Embryonic facial prominence (tissue), 1 donor: ENCODE results near the gene HPGD.

ENCODE experiments used
- DNase-seq: peaks from one replicate; pipeline ENCODE4 v3.0.0-alpha.2; 2016; ENCODE audit errors: extremely low spot score

HPGD gene

GRCh38 chr4:174474457-174475075, 47.7 kb downstream of the HPGD start:
- DNase-seq = no peak

DNA sequence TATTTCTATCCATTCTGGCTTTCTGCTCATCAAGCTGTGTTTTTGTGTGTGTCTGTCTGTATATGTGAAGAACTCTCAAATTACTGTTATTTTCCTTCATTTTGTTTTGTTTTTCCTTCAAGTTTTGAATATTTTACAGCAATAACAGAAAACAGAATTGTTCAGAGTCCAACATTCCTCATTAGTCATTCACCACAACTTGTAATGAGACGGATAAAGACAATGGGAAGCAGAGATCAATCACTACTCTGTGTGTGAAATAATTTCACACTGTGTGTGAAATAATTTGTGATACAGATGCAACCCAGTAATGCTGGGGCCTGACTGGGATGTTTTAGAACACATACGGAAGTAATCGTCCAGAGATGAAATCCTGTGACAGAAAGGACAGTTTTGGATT, 55.2 kb downstream of the HPGD start:
- no peak for DNase-seq

DNA sequence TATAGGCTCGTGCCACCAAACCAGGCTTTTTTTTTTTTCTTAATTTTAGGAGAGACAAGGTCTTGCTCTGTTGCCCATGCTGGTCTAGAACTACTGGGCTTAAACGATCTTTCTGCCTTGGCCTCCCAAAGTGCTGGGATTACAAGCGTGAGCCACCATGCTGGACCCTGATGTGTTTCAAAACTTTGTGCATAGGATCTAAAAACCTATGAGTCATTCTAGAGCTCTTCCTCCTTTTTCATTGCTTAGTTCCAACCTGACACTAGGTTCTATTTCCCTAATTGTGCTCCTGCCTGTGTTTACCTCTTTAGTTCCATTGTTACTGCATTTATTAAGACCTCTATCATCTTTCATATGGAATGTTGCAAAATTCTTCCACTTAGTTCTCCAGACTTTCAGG, 57.3 kb downstream of the HPGD start:
- DNase-seq = no peak

- no peak for DNase-seq
Measured at GRCh38 chr4:174461466-174462106, 60.7 kb downstream of the HPGD start.

DNA sequence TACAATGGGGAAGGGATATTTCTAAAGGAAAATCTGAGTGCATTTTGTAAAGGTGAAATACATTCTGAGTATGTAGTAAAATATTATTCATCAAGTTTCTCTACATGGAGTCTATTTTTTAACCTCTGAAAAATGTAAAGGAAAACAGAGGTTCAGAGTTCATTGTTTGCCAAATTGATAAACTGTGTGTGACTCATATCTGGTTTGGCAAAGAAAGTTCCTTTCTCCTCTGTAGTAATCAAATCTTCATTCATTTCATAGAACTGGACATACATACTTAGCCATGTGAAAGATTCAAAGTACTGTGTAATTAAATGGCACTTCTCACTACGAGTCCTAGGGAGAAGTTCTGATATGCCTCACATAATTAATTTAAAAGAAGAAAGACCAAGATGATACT, 61.6 kb downstream of the HPGD start:
- no peak for DNase-seq

DNA sequence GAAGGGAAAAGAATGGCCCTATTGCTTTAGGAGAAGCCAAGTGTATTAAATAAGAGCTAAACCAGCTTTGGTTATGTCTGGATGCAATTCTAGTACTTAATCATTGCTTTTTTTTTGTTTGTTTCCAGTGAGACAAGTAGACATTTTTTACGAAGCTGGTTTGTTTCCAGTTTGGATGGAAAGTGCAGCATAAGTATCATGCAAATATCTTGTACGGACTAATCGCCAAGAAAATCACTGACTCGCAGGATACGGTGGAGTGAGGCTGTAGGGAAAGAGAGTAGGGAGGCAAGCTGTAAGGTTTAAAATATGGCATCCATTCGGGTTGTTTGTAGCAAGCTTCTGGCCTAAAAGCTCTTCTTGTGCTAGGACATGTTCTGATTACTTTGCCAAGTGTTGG, 64.8 kb downstream of the HPGD start:
- DNase-seq = no peak

DNA sequence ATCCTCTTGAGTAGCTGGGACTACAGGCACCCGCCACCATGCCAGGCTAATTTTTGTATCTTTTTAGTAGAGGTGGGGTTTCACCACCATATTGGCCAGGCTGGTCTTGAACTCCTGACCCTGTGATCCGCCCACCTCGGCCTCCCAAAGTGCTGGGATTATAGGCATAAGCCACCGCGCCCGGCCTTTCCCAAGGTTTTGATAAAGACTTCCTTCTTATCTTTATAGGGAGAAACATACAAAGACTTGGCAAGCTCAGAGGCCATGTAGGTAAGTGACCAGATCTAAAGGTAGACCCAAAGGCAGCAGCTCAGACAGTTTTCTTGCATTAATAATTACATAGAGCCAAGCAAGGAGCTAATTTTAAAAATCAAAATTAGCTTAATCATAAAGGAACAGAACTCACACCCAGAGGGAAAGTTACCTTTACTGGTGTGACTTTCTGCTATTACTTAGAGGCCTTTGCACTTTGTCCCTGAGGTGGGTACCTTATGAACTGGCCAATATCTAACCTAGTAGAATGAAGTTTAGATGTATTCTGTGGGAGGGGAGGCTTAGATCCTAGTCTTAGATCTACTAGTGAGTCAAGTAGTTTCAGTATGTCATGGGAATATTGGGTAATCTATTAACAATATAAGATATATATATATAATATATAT, 67.3 kb downstream of the HPGD start:
- DNase-seq = no peak

DNA sequence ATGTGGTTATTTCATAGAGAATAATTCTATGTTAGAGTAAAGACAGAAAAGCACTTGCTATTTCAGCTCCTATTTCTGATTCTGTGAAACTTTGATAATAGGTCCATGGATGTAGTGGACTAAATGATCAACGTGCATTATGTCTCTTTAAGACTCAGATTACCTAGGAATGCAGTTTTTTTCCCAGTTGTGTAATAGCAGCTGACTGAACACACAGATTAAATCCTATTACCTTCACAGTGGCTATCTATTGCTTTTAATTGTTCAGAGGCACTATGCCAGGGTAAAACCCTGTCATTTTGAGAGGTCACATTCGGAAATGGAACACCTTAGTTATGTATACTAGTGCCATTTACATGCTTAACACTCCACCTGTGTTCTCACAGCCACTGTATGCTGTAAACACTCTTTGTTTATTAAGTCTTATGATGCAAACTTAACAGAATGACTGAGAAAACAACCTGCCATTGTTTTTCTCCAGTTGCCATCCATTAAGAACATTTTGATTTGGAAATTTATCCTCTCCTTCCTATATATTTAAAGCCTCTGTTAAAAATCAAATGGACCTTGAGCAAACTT, 70.5 kb downstream of the HPGD start:
- no peak for DNase-seq

GRCh38 chr4:174450786-174451125, 71.5 kb downstream of the HPGD start:
- no peak for DNase-seq

DNA sequence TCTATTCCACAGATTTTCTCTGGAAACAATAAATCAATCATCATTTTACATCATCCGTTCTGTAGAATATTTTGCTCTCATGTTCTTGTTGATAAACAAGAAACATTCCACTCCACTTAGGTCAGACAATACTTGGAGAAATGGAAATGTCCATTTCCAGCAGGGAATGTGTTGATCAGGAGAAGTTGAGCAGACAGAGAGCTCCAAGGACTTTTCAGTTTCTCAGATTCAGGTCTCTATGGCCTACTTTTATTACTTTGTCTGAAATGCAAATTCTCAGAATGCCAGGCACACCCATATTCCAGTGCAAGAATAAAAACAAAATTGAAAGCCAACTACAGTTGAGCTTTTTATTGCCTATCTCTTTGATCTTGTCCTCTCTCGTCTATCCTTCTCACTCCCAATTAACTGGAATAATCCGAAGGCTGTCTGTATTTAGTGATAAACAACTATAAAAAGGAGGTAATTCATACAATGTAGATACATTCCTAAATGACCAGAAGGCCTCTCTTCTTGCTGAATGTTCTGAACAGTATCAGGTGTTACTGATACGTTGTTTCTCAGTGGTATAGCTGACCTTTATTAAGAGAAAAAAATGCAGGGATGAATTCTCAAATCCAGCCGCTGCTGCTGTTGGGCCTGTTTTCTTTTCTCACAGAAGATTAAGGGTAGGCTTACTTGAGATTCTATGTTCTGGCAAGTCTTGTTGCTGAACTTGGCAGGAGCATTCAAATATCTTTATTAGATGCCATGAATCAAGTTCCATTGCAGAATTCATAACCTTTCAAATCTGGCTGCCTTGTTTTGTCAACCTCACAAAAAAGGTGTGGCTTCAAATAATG, 72.1 kb downstream of the HPGD start:
- no peak for DNase-seq

DNA sequence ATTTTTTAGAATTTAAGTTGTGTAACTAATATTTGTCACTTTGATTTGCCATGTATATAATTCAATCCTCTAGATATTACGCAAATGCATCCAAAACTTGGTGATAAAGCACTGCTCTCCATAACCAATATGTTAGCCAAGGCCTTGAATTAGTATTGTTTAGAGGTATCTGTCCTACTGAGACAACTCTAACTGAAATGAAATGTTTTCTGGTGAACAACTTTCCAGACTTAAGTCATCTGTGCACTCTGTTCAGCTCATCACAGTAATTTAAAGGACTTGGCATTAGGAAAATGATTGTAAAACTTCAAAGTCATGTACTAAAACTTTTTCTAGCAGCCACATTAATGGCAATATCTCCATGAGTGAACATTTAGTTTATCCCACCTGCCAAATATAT, 73.1 kb downstream of the HPGD start:
- DNase-seq = no peak

DNA sequence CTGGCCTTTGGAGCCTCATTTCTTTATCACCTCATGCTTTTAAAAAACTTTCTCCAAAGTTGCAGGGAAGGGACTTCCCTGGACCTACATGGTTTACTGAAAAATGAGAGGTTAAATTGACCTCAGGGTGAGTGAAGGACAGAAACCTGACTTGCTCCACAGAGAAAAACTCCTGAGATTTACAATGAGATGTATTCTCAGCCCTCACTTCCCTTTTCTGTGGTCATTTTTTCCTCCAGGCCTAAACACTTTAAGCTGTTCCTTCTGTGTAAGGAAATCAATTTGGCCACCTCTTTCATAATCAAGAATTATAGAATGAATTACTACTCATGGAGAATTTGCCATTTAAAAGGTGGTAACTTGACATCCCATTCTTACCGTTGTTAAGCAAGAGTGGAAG, 77.9 kb downstream of the HPGD start:
- DNase-seq = no peak
